Colonic mucosa (tissue), 4 donors: ENCODE data around the gene KIF13A. TPM values are rescaled to one million over a fixed set of nuclear protein-coding genes. Genes with fewer than 3 reads are reported as not detected.
A peak's percentile ranks its signal among the peaks of the same experiment; 100 is the strongest.

Experiments
- DNase-seq: peaks from one replicate; pipeline ENCODE4 v3.0.0-alpha.2; 2020
- H3K27ac ChIP-seq: fragments of 200-600 bp; one replicate; pipeline ENCODE4 v1.8.0; 2021
- H3K27me3 ChIP-seq: fragments of 200-600 bp; one replicate; pipeline ENCODE4 v1.8.0; 2021
- H3K36me3 ChIP-seq: fragments of 200-600 bp; one replicate; pipeline ENCODE4 v1.8.0; 2021
- H3K4me1 ChIP-seq: fragments of 200-600 bp; one replicate; pipeline ENCODE4 v1.8.0; 2021; ENCODE audit warnings: mild to moderate bottlenecking
- H3K4me3 ChIP-seq: fragments of 200-600 bp; one replicate; pipeline ENCODE4 v1.8.0; 2021
- H3K9ac ChIP-seq, 2 donors: one replicate each; pipeline ENCODE4 v1.7.0; 2013; ENCODE audit warnings: control low read depth in 2 of 2, low read depth in 2 of 2, low read length in 2 of 2
- H3K9me3 ChIP-seq: fragments of 200-600 bp; one replicate; pipeline ENCODE4 v1.8.0; 2021
- intact Hi-C: fragments of 100-400 bp; cut with DNase I; formaldehyde crosslinking; loops from one replicate; pipeline ENCODE4 v1.14.1; 2022
- total RNA-seq, 2 donors: library from RNA; stranded (reverse); fragmentation: NEBNext Ultra II Directional in 1 of 2; extraction: Animal tissue kit (Norgen Biotek cat#: 25700) in 1 of 2; gene quantifications; one replicate each; pipeline ENCODE4 v1.2.1, GENCODE V29; 2021
- TF ChIP-seq, protein P1 (sequence below): fragments of 200-600 bp; IDR thresholded peaks from one replicate; pipeline ENCODE4 v1.8.0; 2022; ENCODE audit warnings: antibody characterized with exemption, mild to moderate bottlenecking
- donor health status: healthy.
- donor health status: DM: no; HTN: no; CAD: no.
- donor health status: DM: no; HTN: no; CAD: no.

The KIF13A gene
- total RNA-seq, 2 donors from 2014 or later: 43.7 to 54.0 TPM

DNA sequence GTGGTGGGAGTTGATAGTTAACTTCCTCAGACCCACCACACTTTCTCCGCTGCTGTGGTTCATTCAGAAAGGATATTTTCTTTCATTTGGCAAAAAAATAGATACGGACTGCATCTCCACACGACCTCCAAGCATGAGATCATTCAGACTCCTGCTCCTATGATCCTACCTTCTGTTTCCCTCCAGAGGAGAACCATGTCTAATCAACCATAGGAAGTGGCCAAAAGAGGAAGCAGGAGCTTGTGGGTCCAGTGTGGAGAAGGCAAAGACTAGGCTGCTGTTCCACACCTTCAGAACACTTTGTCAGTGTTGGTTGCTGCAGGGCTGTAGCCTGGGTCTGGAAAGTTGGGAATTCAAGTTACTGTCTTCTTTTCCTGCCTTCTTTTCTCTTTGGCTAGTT lies 10.6 kb upstream of the KIF13A start:
- TF ChIP-seq, protein P1, sequence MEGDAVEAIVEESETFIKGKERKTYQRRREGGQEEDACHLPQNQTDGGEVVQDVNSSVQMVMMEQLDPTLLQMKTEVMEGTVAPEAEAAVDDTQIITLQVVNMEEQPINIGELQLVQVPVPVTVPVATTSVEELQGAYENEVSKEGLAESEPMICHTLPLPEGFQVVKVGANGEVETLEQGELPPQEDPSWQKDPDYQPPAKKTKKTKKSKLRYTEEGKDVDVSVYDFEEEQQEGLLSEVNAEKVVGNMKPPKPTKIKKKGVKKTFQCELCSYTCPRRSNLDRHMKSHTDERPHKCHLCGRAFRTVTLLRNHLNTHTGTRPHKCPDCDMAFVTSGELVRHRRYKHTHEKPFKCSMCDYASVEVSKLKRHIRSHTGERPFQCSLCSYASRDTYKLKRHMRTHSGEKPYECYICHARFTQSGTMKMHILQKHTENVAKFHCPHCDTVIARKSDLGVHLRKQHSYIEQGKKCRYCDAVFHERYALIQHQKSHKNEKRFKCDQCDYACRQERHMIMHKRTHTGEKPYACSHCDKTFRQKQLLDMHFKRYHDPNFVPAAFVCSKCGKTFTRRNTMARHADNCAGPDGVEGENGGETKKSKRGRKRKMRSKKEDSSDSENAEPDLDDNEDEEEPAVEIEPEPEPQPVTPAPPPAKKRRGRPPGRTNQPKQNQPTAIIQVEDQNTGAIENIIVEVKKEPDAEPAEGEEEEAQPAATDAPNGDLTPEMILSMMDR: no peak
- no peak overlapping the region for H3K4me3 ChIP-seq
- H3K27ac ChIP-seq: no peak overlapping the region
- intact Hi-C loops: no loop called here
- H3K27me3 ChIP-seq: no peaks in the 10 kb centered on the region
- H3K4me1 ChIP-seq: no peaks in the 10 kb centered on the region
- DNase-seq: no peak
- H3K9ac ChIP-seq: no peak overlapping the region
- no peaks in the 10 kb centered on the region for H3K36me3 ChIP-seq
- no peaks in the 10 kb centered on the region for H3K9me3 ChIP-seq

DNA sequence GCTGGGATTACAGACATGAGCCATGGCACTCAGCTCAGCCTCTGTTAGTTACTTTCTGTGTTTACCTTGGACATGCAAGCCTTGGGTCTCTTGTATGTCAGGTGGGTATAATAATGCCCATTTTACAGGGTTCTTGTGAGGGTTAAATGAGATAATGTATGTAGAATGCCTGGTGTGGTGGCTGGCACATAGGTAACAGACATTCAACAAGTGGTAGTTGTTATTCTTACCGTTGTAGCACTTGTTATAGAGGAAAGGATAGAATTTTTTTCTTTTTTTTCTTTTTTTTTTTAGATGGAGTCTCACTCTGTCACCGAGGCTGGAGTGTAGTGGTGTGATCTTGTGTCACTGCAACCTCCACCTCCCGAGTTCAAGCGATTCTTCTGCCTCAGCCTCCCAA lies 8.0 kb upstream of the KIF13A start:
- Histone ChIP-seq H3K4me1 (no peaks in the 10 kb centered on the region), H3K27me3 (no peaks in the 10 kb centered on the region), H3K36me3 (no peaks in the 10 kb centered on the region), H3K27ac (no peak overlapping the region), H3K9ac (no peak overlapping the region), H3K4me3 (no peak overlapping the region), H3K9me3 (no peaks in the 10 kb centered on the region)
- TF ChIP-seq, protein P1: no peak
- no peak for DNase-seq
- intact Hi-C loops: no loop called here

DNA sequence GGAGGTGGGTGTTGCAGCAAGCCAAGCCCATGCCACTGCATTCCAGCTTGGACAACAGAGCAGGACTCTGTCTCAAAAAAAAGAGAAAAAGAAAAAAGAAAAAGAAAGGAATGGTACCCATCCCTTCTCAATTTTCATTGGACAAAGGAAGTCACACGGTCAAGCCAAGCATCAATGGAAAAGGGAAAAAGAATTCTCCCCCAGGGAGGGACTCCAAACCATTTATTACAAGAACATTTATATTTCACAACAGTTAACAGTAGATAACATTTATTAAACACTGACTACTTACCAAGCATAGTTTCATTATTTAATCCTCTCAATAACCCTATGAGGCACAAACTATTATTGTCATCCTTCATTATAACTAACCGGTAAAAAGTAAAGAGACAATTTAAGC lies 6.6 kb upstream of the KIF13A start:
- H3K9me3 ChIP-seq: no peaks in the 10 kb centered on the region
- H3K4me1 ChIP-seq: no peaks in the 10 kb centered on the region
- TF ChIP-seq, protein P1: no peak
- H3K27ac ChIP-seq: no peak overlapping the region
- H3K9ac ChIP-seq: no peak overlapping the region
- intact Hi-C loops: no loop called here
- H3K36me3 ChIP-seq: no peaks in the 10 kb centered on the region
- H3K4me3 ChIP-seq: no peak overlapping the region
- H3K27me3 ChIP-seq: no peaks in the 10 kb centered on the region
- DNase-seq: no peak

DNA sequence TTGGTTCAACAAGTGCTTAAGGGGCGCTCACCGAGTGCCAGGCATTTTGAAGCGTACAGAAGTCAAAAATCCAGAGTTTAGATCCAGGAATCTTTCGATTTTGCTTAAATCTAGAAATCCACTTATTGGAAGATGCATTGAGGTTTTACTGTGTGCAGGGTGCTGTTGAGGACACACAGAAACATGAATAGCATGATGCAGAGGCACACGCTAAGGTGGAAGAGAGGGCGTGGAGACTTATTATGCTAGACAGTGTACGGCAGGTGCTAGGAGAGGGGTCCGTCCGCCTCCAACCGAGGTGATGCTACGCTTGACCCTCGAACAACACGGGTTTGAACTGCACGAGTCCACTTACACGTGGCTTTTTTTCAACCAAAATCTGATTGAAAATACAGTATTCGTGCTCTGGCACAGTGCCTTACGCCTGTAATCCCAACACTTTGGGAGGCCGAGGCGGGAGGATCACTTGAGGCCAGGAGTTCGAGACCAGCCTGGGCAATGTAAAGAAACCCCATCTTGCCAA lies 1.0 kb upstream of the KIF13A start:
- Histone ChIP-seq H3K36me3 (no peaks in the 10 kb centered on the region), H3K4me1 (peaks cover 6% of the 10 kb centered on the region), H3K9me3 (no peaks in the 10 kb centered on the region), H3K27ac (peak overlapping the region; percentile 95), H3K27me3 (no peaks in the 10 kb centered on the region), H3K4me3 (peak overlapping the region; percentile 53), H3K9ac (peak overlapping the region in 1 of 2 donors; percentile 82)
- TF ChIP-seq, protein P1: no peak
- intact Hi-C loops: loop anchor here (5.0 to 10.0 kb wide), 2 partner anchors 124 to 134 kb away; partner anchors contain the start of gene NHLRC1
- DNase-seq: peak; percentile 31

DNA sequence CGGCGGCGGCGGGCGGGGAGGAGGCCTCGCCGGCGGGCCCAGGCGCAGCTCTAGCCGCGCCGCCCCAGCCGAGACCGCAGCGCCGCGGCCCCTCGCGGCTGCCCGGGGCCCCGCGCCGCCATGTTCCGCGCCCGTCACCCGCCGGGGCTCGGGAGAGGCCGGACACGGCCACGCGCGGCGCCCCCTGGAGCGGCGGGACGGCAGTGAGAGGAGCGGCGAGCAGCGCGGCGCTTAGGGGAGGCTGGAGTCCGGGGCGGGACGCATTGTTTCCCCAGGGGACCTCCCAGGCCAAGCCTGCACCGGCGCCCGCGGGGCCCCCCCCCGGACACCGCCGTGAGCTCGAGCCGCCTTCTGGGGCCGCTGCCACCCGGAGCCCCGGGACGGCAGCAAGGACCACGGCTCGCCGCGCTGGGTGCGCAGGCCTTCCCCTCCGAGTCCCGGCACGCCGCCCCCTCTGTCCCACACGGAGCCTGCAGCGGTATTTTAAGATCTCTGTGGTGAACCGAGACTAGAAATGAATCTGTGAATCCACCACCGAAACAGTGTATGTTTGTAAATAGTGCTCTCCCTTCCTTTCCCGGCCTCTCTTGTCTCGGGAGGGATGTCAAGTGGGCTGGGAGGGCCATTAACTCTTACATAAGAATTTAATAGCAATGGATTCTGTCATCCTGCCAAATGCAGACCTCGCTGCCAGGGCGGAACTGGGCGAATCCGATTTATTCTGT lies 424 bp upstream of the KIF13A start:
- Histone ChIP-seq H3K27me3 (no peaks in the 10 kb centered on the region), H3K9me3 (no peaks in the 10 kb centered on the region), H3K36me3 (no peaks in the 10 kb centered on the region), H3K4me3 (peak overlapping the region; percentile 53), H3K9ac (peak overlapping the region; percentile 75 to 82), H3K4me1 (peaks cover 6% of the 10 kb centered on the region), H3K27ac (peak overlapping the region; percentile 95)
- TF ChIP-seq, protein P1: no peak
- intact Hi-C loops: loop anchor here (5.0 to 10.0 kb wide), 2 partner anchors 123 to 134 kb away; partner anchors contain the start of gene NHLRC1
- DNase-seq: peak; percentile 77
